ENCODE data around the gene SHLD1. TPM values are rescaled to one million over a fixed set of nuclear protein-coding genes. Genes with fewer than 3 reads are reported as not detected.
A peak's percentile ranks its signal among the peaks of the same experiment; 100 is the strongest.
"Not testable (repeated sequence)": the region's sequence is repeated elsewhere in the genome, so short reads cannot be mapped to it uniquely, and the experiment has no call there.

SHLD1 gene
- total and polyA plus RNA-seq, 2 experiments from 2014 or later = 2.6 to 6.7 TPM

- Histone ChIP-seq H3K79me2 (ENCODE audit: insufficient read depth) (no peaks in the 10 kb centered on the region), H3F3A (ENCODE audit: insufficient read depth) (peaks cover 6% of the 10 kb centered on the region; the same call in 1 of the 2 replicates), H4K20me1 (ENCODE audit: insufficient read depth) (no peaks in the 10 kb centered on the region), H3K9ac (no peak overlapping the region), H3K4me3 (no peak overlapping the region), H3K27ac (no peak overlapping the region), H3K9me3 (ENCODE audit: low read depth) (no peaks in the 10 kb centered on the region), H3K4me1 (ENCODE audit: insufficient read depth) (no peaks in the 10 kb centered on the region; the same call in 1 of the 2 replicates), H2AFZ (no peak overlapping the region), H3K27me3 (replicated peaks; ENCODE audit: insufficient read depth) (no peaks in the 10 kb centered on the region), H3K36me3 (ENCODE audit: low read depth) (no peaks in the 10 kb centered on the region), H3K9me2 (ENCODE audit: insufficient read depth) (no peaks in the 10 kb centered on the region), H3K4me2 (ENCODE audit: unreplicated experiment) (no peak overlapping the region)
- DNase-seq = no peak
- WGBS, 2 experiments (ENCODE audit: low coverage in 1 of 2, low lambda C conversion rate in 2 of 2, missing lambda C conversion rate in 2 of 2) = 30 to 39% methylated on average over 1 of the region's 1 CpG
- TF ChIP-seq EZH2 (IDR thresholded peaks at IDR 0.05; ENCODE audit: insufficient read depth, poor library complexity, severe bottlenecking) (no peak), EZH2phosphoT487 (IDR thresholded peaks at IDR 0.05; ENCODE audit: insufficient read depth, low read depth) (no peak)
- in situ Hi-C loops (cut with MboI) = no loop called here
These were observed 4.1 kb upstream of the SHLD1 start for GRCh38 chr20:5746064-5746463.

- 75 to 76% methylated on average over 6 of the region's 6 CpGs for WGBS, 2 experiments (ENCODE audit: low coverage in 1 of 2, low lambda C conversion rate in 2 of 2, missing lambda C conversion rate in 2 of 2)
- TF ChIP-seq EZH2phosphoT487 (IDR thresholded peaks at IDR 0.05; ENCODE audit: insufficient read depth, low read depth) (no peak), EZH2 (IDR thresholded peaks at IDR 0.05; ENCODE audit: insufficient read depth, poor library complexity, severe bottlenecking) (no peak)
- no peak overlapping the region for H3K27ac ChIP-seq
- H3K9me2 ChIP-seq (ENCODE audit: insufficient read depth) = no peaks in the 10 kb centered on the region
- H3K4me2 ChIP-seq (ENCODE audit: unreplicated experiment) = no peak overlapping the region
- H3F3A ChIP-seq (ENCODE audit: insufficient read depth) = peaks cover 12% of the 10 kb centered on the region; the same call in 1 of the 2 replicates
- no peaks in the 10 kb centered on the region; the same call in 1 of the 2 replicates for H3K4me1 ChIP-seq (ENCODE audit: insufficient read depth)
- H3K9ac ChIP-seq = no peak overlapping the region
- H3K4me3 ChIP-seq = no peak overlapping the region
- no peak for DNase-seq
- H4K20me1 ChIP-seq (ENCODE audit: insufficient read depth) = no peaks in the 10 kb centered on the region
- 0 out of 2 replicates have a peak, but pooled peaks cover 6% of the 10 kb centered on the region for H3K79me2 ChIP-seq (ENCODE audit: insufficient read depth)
- H3K9me3 ChIP-seq (ENCODE audit: low read depth) = no peaks in the 10 kb centered on the region
- H3K36me3 ChIP-seq (ENCODE audit: low read depth) = no peaks in the 10 kb centered on the region
- no peaks in the 10 kb centered on the region for H3K27me3 ChIP-seq (replicated peaks; ENCODE audit: insufficient read depth)
- in situ Hi-C loops (cut with MboI) = no loop called here
- no peak overlapping the region for H2AFZ ChIP-seq
These were observed 2.0 kb upstream of the SHLD1 start for GRCh38 chr20:5748246-5748645.

- H3K27ac ChIP-seq; H3K9me3 ChIP-seq (ENCODE audit: low read depth); H3K36me3 ChIP-seq (ENCODE audit: low read depth); DNase-seq; H3K4me2 ChIP-seq (ENCODE audit: unreplicated experiment); H3K9me2 ChIP-seq (ENCODE audit: insufficient read depth); H3K4me1 ChIP-seq (ENCODE audit: insufficient read depth); H3K79me2 ChIP-seq (ENCODE audit: insufficient read depth); H3K9ac ChIP-seq; H3K4me3 ChIP-seq; H3K27me3 ChIP-seq (replicated peaks; ENCODE audit: insufficient read depth); H4K20me1 ChIP-seq (ENCODE audit: insufficient read depth); in situ Hi-C loops (cut with MboI): not testable (repeated sequence)
- Histone ChIP-seq H3F3A (ENCODE audit: insufficient read depth) (peaks cover 12% of the 10 kb centered on the region; the same call in 1 of the 2 replicates), H2AFZ (peak overlapping the region; percentile 98)
- 92 to 94% methylated on average over 12 of the region's 12 CpGs for WGBS, 2 experiments (ENCODE audit: low coverage in 1 of 2, low lambda C conversion rate in 2 of 2, missing lambda C conversion rate in 2 of 2)
These were observed 669 bp upstream of the SHLD1 start for GRCh38 chr20:5749512-5749951.

GRCh38 chr20:5751856-5752255 is 1.7 kb downstream of the SHLD1 start:
- H3K27ac ChIP-seq = no peak overlapping the region
- DNase-seq = no peak
- WGBS, 2 experiments (ENCODE audit: low coverage in 1 of 2, low lambda C conversion rate in 2 of 2, missing lambda C conversion rate in 2 of 2) = 87 to 91% methylated on average over 4 of the region's 4 CpGs
- 0 out of 2 replicates have a peak, but pooled peaks cover 6% of the 10 kb centered on the region for H3K79me2 ChIP-seq (ENCODE audit: insufficient read depth)
- no peaks in the 10 kb centered on the region for H3K9me3 ChIP-seq (ENCODE audit: low read depth)
- peaks cover 12% of the 10 kb centered on the region; the same call in 1 of the 2 replicates for H3F3A ChIP-seq (ENCODE audit: insufficient read depth)
- H3K9me2 ChIP-seq (ENCODE audit: insufficient read depth) = no peaks in the 10 kb centered on the region
- H3K4me3 ChIP-seq = no peak overlapping the region
- H3K27me3 ChIP-seq (replicated peaks; ENCODE audit: insufficient read depth) = no peaks in the 10 kb centered on the region
- H2AFZ ChIP-seq = peak overlapping the region; percentile 98; the same call in 1 of the 2 replicates
- no peak for TF ChIP-seq EZH2phosphoT487 (IDR thresholded peaks at IDR 0.05; ENCODE audit: insufficient read depth, low read depth)
- no peak for TF ChIP-seq EZH2 (IDR thresholded peaks at IDR 0.05; ENCODE audit: insufficient read depth, poor library complexity, severe bottlenecking)
- no peak overlapping the region for H3K4me2 ChIP-seq (ENCODE audit: unreplicated experiment)
- no peaks in the 10 kb centered on the region for H3K36me3 ChIP-seq (ENCODE audit: low read depth)
- in situ Hi-C loops (cut with MboI) = no loop called here
- H3K9ac ChIP-seq = no peak overlapping the region
- H4K20me1 ChIP-seq (ENCODE audit: insufficient read depth) = no peaks in the 10 kb centered on the region
- no peaks in the 10 kb centered on the region; the same call in 1 of the 2 replicates for H3K4me1 ChIP-seq (ENCODE audit: insufficient read depth)

- H3K27ac ChIP-seq = no peak overlapping the region
- H3K27me3 ChIP-seq (replicated peaks; ENCODE audit: insufficient read depth) = no peaks in the 10 kb centered on the region
- H3K4me3 ChIP-seq = no peak overlapping the region
- no peaks in the 10 kb centered on the region; the same call in 1 of the 2 replicates for H3K4me1 ChIP-seq (ENCODE audit: insufficient read depth)
- no peaks in the 10 kb centered on the region for H3K9me2 ChIP-seq (ENCODE audit: insufficient read depth)
- TF ChIP-seq EZH2phosphoT487 (IDR thresholded peaks at IDR 0.05; ENCODE audit: insufficient read depth, low read depth) = no peak
- no peak for TF ChIP-seq EZH2 (IDR thresholded peaks at IDR 0.05; ENCODE audit: insufficient read depth, poor library complexity, severe bottlenecking)
- H4K20me1 ChIP-seq (ENCODE audit: insufficient read depth) = no peaks in the 10 kb centered on the region
- H3K79me2 ChIP-seq (ENCODE audit: insufficient read depth) = 0 out of 2 replicates have a peak, but pooled peaks cover 6% of the 10 kb centered on the region
- H3K9ac ChIP-seq = no peak overlapping the region
- in situ Hi-C loops (cut with MboI) = no loop called here
- no peak overlapping the region for H2AFZ ChIP-seq
- H3F3A ChIP-seq (ENCODE audit: insufficient read depth) = peaks cover 12% of the 10 kb centered on the region; the same call in 1 of the 2 replicates
- WGBS, 2 experiments (ENCODE audit: low coverage in 1 of 2, low lambda C conversion rate in 2 of 2, missing lambda C conversion rate in 2 of 2) = 89 to 95% methylated on average over 7 of the region's 7 CpGs
- no peaks in the 10 kb centered on the region for H3K9me3 ChIP-seq (ENCODE audit: low read depth)
- DNase-seq = no peak
- H3K36me3 ChIP-seq (ENCODE audit: low read depth) = no peaks in the 10 kb centered on the region
- no peak overlapping the region for H3K4me2 ChIP-seq (ENCODE audit: unreplicated experiment)
These were observed 3.6 kb downstream of the SHLD1 start for GRCh38 chr20:5753814-5754213.

All from GM23248 (cell line).